Measurements from ENCODE around the gene MRPL22.
"Not testable (repeated sequence)": the region's sequence is repeated elsewhere in the genome, so short reads cannot be mapped to it uniquely, and the experiment has no call there.

Gene MRPL22

DNA sequence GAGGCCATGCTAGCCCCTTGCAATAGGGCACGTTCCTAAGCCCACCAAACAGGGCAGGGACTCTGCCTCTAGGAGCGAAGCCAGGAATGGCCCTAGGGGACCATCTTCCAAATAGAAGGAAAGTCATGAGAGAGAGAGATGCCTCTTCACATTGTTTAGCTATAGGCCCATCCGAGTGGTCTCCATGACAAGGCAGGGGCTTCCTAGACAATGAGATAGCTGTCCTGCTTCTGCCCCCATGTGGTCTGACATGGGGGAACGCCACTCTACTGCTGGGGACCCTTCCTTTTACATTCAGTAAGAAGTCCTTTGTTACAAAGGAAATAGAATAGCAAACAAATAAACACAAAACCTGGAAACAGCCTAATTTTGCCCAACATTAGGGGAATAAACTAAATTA, 54.8 kb downstream of the MRPL22 start:
- Histone ChIP-seq H3K27me3 (ENCODE audit: control insufficient read depth in 1 of 2, insufficient read depth in 2 of 2, low read length in 2 of 2) (no peaks in the 10 kb centered on the region), H3K27ac (ENCODE audit: low read length) (no peak overlapping the region), H3K9ac (ENCODE audit: low read length in 2 of 2) (no peak overlapping the region), H3K4me1 (ENCODE audit: control insufficient read depth, insufficient read depth, low read length) (no peaks in the 10 kb centered on the region), H3K36me3 (ENCODE audit: control insufficient read depth in 2 of 2, insufficient read depth in 2 of 2, low read length in 2 of 2) (no peaks in the 10 kb centered on the region), H3K4me3 (ENCODE audit: low read length in 2 of 2) (no peak overlapping the region), H3K9me3 (ENCODE audit: control insufficient read depth in 2 of 2, low read length in 2 of 2) (no peaks in the 10 kb centered on the region)

DNA sequence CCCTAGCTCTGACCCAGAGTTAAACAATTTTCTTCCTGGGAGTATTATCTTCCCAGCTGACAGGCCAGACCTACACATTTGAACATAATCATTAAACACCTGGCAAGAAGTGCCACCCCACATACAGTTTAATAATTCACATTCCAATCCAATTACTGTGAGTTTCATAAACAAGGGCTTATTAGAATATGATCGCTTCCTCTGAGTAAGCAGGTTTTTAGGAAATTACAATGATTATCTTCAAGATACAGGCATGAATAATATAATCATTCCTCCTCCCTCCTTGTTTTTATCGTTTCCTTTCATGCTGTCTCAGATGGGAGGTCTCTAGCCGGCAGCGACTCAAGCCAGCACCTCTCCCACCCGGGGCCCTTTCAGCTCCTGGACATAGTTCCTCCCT, 56.9 kb downstream of the MRPL22 start:
- Histone ChIP-seq H3K36me3 (ENCODE audit: control insufficient read depth in 2 of 2, insufficient read depth in 2 of 2, low read length in 2 of 2) (no peaks in the 10 kb centered on the region), H3K4me1 (ENCODE audit: control insufficient read depth, insufficient read depth, low read length) (no peaks in the 10 kb centered on the region), H3K27me3 (ENCODE audit: control insufficient read depth in 1 of 2, insufficient read depth in 2 of 2, low read length in 2 of 2) (no peaks in the 10 kb centered on the region), H3K9ac (ENCODE audit: low read length in 2 of 2) (no peak overlapping the region), H3K27ac (ENCODE audit: low read length) (no peak overlapping the region), H3K4me3 (ENCODE audit: low read length in 2 of 2) (no peak overlapping the region), H3K9me3 (ENCODE audit: control insufficient read depth in 2 of 2, low read length in 2 of 2) (no peaks in the 10 kb centered on the region)

GRCh38 chr5:154999865-155000264, 59.0 kb downstream of the MRPL22 start:
- Histone ChIP-seq H3K4me1 (ENCODE audit: control insufficient read depth, insufficient read depth, low read length) (no peaks in the 10 kb centered on the region), H3K9me3 (ENCODE audit: control insufficient read depth in 2 of 2, low read length in 2 of 2) (no peaks in the 10 kb centered on the region), H3K27me3 (ENCODE audit: control insufficient read depth in 1 of 2, insufficient read depth in 2 of 2, low read length in 2 of 2) (no peaks in the 10 kb centered on the region), H3K9ac (ENCODE audit: low read length in 2 of 2) (no peak overlapping the region), H3K4me3 (ENCODE audit: low read length in 2 of 2) (no peak overlapping the region), H3K36me3 (ENCODE audit: control insufficient read depth in 2 of 2, insufficient read depth in 2 of 2, low read length in 2 of 2) (no peaks in the 10 kb centered on the region), H3K27ac (ENCODE audit: low read length) (no peak overlapping the region)

DNA sequence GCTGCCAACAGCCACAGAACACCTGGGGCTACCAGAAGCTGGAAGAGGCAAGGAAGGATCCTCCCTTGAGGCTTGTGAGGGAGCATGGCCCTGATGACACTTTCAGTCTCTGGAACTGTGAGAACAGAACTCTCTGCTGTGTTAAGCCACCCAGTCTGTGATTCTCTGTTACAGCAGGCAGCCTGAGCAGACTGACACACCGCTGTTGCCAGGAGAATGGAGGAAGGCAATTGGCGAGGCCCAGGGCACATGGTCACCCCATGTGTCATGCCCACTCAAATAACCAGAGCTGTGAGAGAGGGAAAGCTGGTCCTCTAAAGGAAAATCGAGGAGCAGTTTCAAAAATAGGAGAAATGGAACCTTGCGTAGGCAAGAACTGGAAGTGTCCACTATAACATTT, 60.6 kb downstream of the MRPL22 start:
- Histone ChIP-seq H3K4me1 (ENCODE audit: control insufficient read depth, insufficient read depth, low read length) (no peaks in the 10 kb centered on the region), H3K27me3 (ENCODE audit: control insufficient read depth in 1 of 2, insufficient read depth in 2 of 2, low read length in 2 of 2) (no peaks in the 10 kb centered on the region), H3K4me3 (ENCODE audit: low read length in 2 of 2) (no peak overlapping the region), H3K9ac (ENCODE audit: low read length in 2 of 2) (no peak overlapping the region), H3K36me3 (ENCODE audit: control insufficient read depth in 2 of 2, insufficient read depth in 2 of 2, low read length in 2 of 2) (no peaks in the 10 kb centered on the region), H3K27ac (ENCODE audit: low read length) (no peak overlapping the region), H3K9me3 (ENCODE audit: control insufficient read depth in 2 of 2, low read length in 2 of 2) (no peaks in the 10 kb centered on the region)

- not testable (repeated sequence) for H3K36me3 ChIP-seq (ENCODE audit: control insufficient read depth in 2 of 2, insufficient read depth in 2 of 2, low read length in 2 of 2); H3K4me3 ChIP-seq (ENCODE audit: low read length in 2 of 2); H3K9ac ChIP-seq (ENCODE audit: low read length in 2 of 2); H3K4me1 ChIP-seq (ENCODE audit: control insufficient read depth, insufficient read depth, low read length); H3K27ac ChIP-seq (ENCODE audit: low read length); H3K9me3 ChIP-seq (ENCODE audit: control insufficient read depth in 2 of 2, low read length in 2 of 2); H3K27me3 ChIP-seq (ENCODE audit: control insufficient read depth in 1 of 2, insufficient read depth in 2 of 2, low read length in 2 of 2)
Measured at GRCh38 chr5:155002722-155003121, 61.8 kb downstream of the MRPL22 start.

GRCh38 chr5:155004138-155004744, 63.4 kb downstream of the MRPL22 start:
- Histone ChIP-seq H3K9ac (ENCODE audit: low read length in 2 of 2) (no peak overlapping the region), H3K36me3 (ENCODE audit: control insufficient read depth in 2 of 2, insufficient read depth in 2 of 2, low read length in 2 of 2) (no peaks in the 10 kb centered on the region), H3K27ac (ENCODE audit: low read length) (no peak overlapping the region), H3K9me3 (ENCODE audit: control insufficient read depth in 2 of 2, low read length in 2 of 2) (no peaks in the 10 kb centered on the region), H3K27me3 (ENCODE audit: control insufficient read depth in 1 of 2, insufficient read depth in 2 of 2, low read length in 2 of 2) (no peaks in the 10 kb centered on the region), H3K4me3 (ENCODE audit: low read length in 2 of 2) (no peak overlapping the region), H3K4me1 (ENCODE audit: control insufficient read depth, insufficient read depth, low read length) (no peaks in the 10 kb centered on the region)

DNA sequence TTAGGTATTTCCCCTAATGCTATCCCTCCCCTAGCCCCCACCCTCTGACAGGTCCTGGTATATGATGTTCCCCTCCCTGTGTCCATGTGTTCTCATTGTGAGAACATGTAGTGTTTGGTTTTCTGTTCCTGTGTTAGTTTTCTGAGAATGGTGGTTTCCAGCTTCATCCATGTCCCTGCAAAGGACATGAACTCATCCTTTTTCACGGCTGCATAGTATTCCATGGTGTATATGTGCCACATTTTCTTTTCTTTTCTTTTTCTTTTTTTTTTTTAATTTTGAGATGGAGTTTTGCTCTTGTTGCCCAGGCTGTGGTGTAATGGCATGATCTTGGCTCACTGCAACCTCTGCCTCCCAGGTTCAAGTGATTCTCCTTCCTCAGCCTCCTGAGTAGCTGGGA, 65.4 kb downstream of the MRPL22 start:
- H3K36me3 ChIP-seq (ENCODE audit: control insufficient read depth in 2 of 2, insufficient read depth in 2 of 2, low read length in 2 of 2); H3K4me3 ChIP-seq (ENCODE audit: low read length in 2 of 2); H3K27me3 ChIP-seq (ENCODE audit: control insufficient read depth in 1 of 2, insufficient read depth in 2 of 2, low read length in 2 of 2); H3K9me3 ChIP-seq (ENCODE audit: control insufficient read depth in 2 of 2, low read length in 2 of 2); H3K4me1 ChIP-seq (ENCODE audit: control insufficient read depth, insufficient read depth, low read length); H3K9ac ChIP-seq (ENCODE audit: low read length in 2 of 2); H3K27ac ChIP-seq (ENCODE audit: low read length): not testable (repeated sequence)

DNA sequence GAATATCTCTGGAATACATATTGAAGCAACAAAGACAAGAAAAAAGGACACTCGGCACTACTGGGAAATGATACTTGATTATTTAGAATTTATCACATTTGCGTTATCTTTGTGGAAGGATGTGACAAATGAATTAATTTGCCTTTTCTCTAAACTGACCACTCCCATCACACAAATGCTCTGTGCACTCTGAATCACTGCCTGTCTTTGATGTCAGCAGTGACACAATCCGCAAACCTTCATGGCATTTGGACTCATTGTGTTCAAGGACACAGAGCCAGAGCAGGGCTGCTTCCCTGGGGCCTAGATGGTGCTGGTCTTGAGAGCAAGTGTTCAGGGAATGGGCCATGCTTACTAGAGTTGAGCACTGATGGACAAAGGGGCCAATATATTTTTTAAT, 67.8 kb downstream of the MRPL22 start:
- Histone ChIP-seq H3K36me3 (ENCODE audit: control insufficient read depth in 2 of 2, insufficient read depth in 2 of 2, low read length in 2 of 2) (no peaks in the 10 kb centered on the region), H3K9me3 (ENCODE audit: control insufficient read depth in 2 of 2, low read length in 2 of 2) (no peaks in the 10 kb centered on the region), H3K27me3 (ENCODE audit: control insufficient read depth in 1 of 2, insufficient read depth in 2 of 2, low read length in 2 of 2) (no peaks in the 10 kb centered on the region), H3K9ac (ENCODE audit: low read length in 2 of 2) (no peak overlapping the region), H3K4me3 (ENCODE audit: low read length in 2 of 2) (no peak overlapping the region), H3K27ac (ENCODE audit: low read length) (no peak overlapping the region), H3K4me1 (ENCODE audit: control insufficient read depth, insufficient read depth, low read length) (no peaks in the 10 kb centered on the region)

- Histone ChIP-seq H3K9me3 (ENCODE audit: control insufficient read depth in 2 of 2, low read length in 2 of 2) (no peaks in the 10 kb centered on the region), H3K9ac (ENCODE audit: low read length in 2 of 2) (no peak overlapping the region), H3K36me3 (ENCODE audit: control insufficient read depth in 2 of 2, insufficient read depth in 2 of 2, low read length in 2 of 2) (no peaks in the 10 kb centered on the region), H3K27me3 (ENCODE audit: control insufficient read depth in 1 of 2, insufficient read depth in 2 of 2, low read length in 2 of 2) (no peaks in the 10 kb centered on the region), H3K4me3 (ENCODE audit: low read length in 2 of 2) (no peak overlapping the region), H3K27ac (ENCODE audit: low read length) (no peak overlapping the region), H3K4me1 (ENCODE audit: control insufficient read depth, insufficient read depth, low read length) (no peaks in the 10 kb centered on the region)
Measured at GRCh38 chr5:155010881-155011280, 70.0 kb downstream of the MRPL22 start.

- Histone ChIP-seq H3K9ac (ENCODE audit: low read length in 2 of 2) (no peak within 1 kb of the TSS), H3K4me3 (ENCODE audit: low read length in 2 of 2) (no peak within 1 kb of the TSS), H3K27me3 (ENCODE audit: control insufficient read depth in 1 of 2, insufficient read depth in 2 of 2, low read length in 2 of 2) (no peaks in the 10 kb centered on the region), H3K9me3 (ENCODE audit: control insufficient read depth in 2 of 2, low read length in 2 of 2) (no peaks in the 10 kb centered on the region), H3K36me3 (ENCODE audit: control insufficient read depth in 2 of 2, insufficient read depth in 2 of 2, low read length in 2 of 2) (no peaks in the 10 kb centered on the region), H3K27ac (ENCODE audit: low read length) (no peak within 1 kb of the TSS), H3K4me1 (ENCODE audit: control insufficient read depth, insufficient read depth, low read length) (no peaks in the 10 kb centered on the region)
Measured at GRCh38 chr5:155013526-155013925, 72.7 kb downstream of the MRPL22 start, which contains the start of gene KIF4B. TSS of gene KIF4B (plus strand) at chr5:155013755. CDS start at chr5:155013860, 105 bp downstream.

GRCh38 chr5:155015239-155015638, 74.4 kb downstream of the MRPL22 start:
- Histone ChIP-seq H3K4me1 (ENCODE audit: control insufficient read depth, insufficient read depth, low read length) (no peaks in the 10 kb centered on the region), H3K27ac (ENCODE audit: low read length) (no peak overlapping the region), H3K27me3 (ENCODE audit: control insufficient read depth in 1 of 2, insufficient read depth in 2 of 2, low read length in 2 of 2) (no peaks in the 10 kb centered on the region), H3K9ac (ENCODE audit: low read length in 2 of 2) (no peak overlapping the region), H3K4me3 (ENCODE audit: low read length in 2 of 2) (no peak overlapping the region), H3K36me3 (ENCODE audit: control insufficient read depth in 2 of 2, insufficient read depth in 2 of 2, low read length in 2 of 2) (no peaks in the 10 kb centered on the region), H3K9me3 (ENCODE audit: control insufficient read depth in 2 of 2, low read length in 2 of 2) (no peaks in the 10 kb centered on the region)
